Epithelial cell of proximal tubule (primary cell): Measurements from ENCODE around the gene TOP2B. TPM values are rescaled to one million over a fixed set of nuclear protein-coding genes. Genes with fewer than 3 reads are reported as not detected.

ENCODE experiments used
- DNase-seq: peaks from one replicate; pipeline ENCODE4 v3.0.0-alpha.2; 2011; ENCODE audit warnings: low read depth
- H3K4me3 ChIP-seq: 2 replicates; pipeline ENCODE4 v1.5.1; 2011; ENCODE audit warnings: low read depth, mild to moderate bottlenecking, low read length
- total RNA-seq: library from RNA; depleted of rRNA; stranded (reverse); fragments of >200 nt; gene quantifications from 2 replicates; pipeline ENCODE4 v1.2.3, GENCODE V29; 2015
- TF ChIP-seq, protein P1 (sequence below): conservative IDR thresholded peaks from 2 replicates; pipeline ENCODE4 v1.5.1; 2012; ENCODE audit warnings: low read depth, mild to moderate bottlenecking, low read length

Gene TOP2B
- total RNA-seq, 1 donor from 2014 or later = 81.2 TPM

DNA sequence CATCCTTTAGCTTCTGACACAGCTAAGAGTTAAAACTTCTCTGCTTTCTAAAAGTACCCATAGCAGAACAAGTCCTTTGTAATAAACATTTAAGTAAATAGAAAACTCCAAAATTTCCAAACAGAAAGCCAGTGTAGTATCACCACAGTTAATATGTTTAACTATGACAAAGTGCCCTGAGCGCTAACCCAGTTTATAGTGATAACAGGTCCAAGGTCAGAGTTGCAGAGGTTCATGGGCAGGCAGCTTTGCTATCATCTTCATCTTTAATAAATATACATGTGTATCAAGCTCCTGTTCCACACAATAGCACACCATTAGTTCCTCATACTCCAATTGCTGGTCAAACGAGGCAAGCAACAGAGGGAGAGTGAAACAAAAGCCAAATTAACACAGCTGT is 12.4 kb upstream of the TOP2B start:
- TF ChIP-seq, protein P1, sequence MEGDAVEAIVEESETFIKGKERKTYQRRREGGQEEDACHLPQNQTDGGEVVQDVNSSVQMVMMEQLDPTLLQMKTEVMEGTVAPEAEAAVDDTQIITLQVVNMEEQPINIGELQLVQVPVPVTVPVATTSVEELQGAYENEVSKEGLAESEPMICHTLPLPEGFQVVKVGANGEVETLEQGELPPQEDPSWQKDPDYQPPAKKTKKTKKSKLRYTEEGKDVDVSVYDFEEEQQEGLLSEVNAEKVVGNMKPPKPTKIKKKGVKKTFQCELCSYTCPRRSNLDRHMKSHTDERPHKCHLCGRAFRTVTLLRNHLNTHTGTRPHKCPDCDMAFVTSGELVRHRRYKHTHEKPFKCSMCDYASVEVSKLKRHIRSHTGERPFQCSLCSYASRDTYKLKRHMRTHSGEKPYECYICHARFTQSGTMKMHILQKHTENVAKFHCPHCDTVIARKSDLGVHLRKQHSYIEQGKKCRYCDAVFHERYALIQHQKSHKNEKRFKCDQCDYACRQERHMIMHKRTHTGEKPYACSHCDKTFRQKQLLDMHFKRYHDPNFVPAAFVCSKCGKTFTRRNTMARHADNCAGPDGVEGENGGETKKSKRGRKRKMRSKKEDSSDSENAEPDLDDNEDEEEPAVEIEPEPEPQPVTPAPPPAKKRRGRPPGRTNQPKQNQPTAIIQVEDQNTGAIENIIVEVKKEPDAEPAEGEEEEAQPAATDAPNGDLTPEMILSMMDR = no peak
- DNase-seq = no peak
- no peak overlapping the region for H3K4me3 ChIP-seq

DNA sequence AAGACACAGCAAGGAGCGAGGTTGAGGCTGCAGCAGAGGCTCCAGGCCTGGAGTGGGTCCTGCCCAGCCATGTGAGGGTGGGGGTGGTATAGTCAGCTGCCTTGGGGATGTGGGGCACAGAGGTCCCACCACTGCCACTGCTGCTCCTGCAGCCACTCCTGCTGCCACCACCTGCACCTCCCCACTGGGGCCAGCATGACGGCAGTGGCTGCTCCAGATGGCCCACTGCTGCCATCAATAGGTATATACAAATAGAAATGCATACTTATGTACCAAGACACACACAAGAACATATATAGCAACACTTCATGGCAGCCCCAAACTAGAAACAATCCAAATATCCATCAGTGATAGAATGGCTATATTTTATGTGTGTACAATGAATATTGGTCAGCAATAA is 10.0 kb upstream of the TOP2B start:
- DNase-seq = no peak
- no peak overlapping the region for H3K4me3 ChIP-seq
- TF ChIP-seq, protein P1 = no peak

GRCh38 chr3:25673738-25674298 is 9.1 kb upstream of the TOP2B start:
- TF ChIP-seq, protein P1 = no peak
- no peak overlapping the region for H3K4me3 ChIP-seq
- DNase-seq = no peak

DNA sequence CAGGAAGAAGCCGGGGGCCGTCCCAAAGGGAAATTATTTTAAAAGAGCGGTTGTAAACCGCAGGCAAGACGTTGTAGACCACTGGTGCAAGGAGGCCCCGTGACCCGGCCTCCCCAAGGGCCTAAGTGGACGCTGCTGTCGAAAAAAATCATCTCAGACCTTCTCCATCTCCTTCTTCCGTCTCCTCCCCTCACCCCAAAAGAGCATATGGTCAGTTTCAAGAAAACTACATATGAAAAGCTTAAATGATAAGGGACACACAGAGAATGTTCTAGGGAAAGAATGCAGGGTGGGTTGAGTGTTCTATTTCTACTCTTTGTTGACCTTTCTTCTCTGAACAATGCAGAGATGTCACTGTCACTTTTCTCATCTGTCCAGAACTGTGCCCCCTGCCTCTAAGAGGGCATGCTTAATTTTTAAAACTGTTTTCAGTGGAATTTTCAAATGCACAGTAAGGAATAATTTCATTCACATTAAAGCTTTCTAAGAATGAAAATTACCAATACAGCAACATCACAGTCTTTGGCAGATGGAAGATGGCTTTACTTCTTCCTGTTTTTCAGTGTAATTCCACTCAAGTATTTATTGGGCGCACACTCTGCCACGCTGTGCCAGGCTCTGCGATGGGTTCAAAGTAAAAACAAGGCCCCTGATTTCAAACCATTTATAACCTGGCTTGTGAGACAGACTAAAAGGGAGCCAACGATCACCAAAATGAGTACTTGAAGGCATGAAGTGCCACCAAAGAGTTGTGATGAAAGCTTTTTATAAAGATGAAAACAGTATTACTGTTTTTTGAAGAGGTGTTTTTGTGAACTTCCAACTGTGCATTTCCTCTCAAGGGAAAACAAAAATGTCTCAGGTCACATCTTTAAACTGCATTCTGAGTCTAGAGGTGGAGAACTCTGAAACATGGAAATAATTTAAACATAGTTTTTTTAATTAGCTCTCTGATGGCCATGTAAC is 891 bp upstream of the TOP2B start:
- TF ChIP-seq, protein P1 = no peak
- no peak for DNase-seq
- H3K4me3 ChIP-seq = peak overlapping the region; percentile 72

GRCh38 chr3:25663869-25664811 is 567 bp downstream of the TOP2B start:
- TF ChIP-seq, protein P1 = no peak
- no peak for DNase-seq
- H3K4me3 ChIP-seq = peak overlapping the region; percentile 72

- TF ChIP-seq, protein P1 = peak; percentile 3
- peak overlapping the region; percentile 72 for H3K4me3 ChIP-seq
- no peak for DNase-seq
Measured at GRCh38 chr3:25663347-25663868, 1.3 kb downstream of the TOP2B start.
